Stomach smooth muscle (tissue), 2 donors: ENCODE measurements around the gene HNRNPCL2.
"Not testable (repeated sequence)": the region's sequence is repeated elsewhere in the genome, so short reads cannot be mapped to it uniquely, and the experiment has no call there.

Experiments used
- H3K27ac ChIP-seq: one replicate; pipeline ENCODE4 v1.7.0; 2013; ENCODE audit warnings: mild to moderate bottlenecking, low read length, inconsistent platforms
- H3K27me3 ChIP-seq, 2 donors: one replicate each; pipeline ENCODE4 v1.7.0; 2013; ENCODE audit warnings: low read length in 2 of 2; ENCODE audit not compliant: insufficient read depth in 2 of 2, control insufficient read depth in 1 of 2
- H3K36me3 ChIP-seq, 2 donors: one replicate each; pipeline ENCODE4 v1.7.0; 2013; ENCODE audit warnings: low read length in 2 of 2; ENCODE audit not compliant: control insufficient read depth in 2 of 2, insufficient read depth in 2 of 2
- H3K4me1 ChIP-seq: one replicate; pipeline ENCODE4 v1.7.0; 2013; ENCODE audit warnings: low read length; ENCODE audit not compliant: control insufficient read depth, insufficient read depth
- H3K4me3 ChIP-seq, 2 donors: one replicate each; pipeline ENCODE4 v1.7.0; 2013; ENCODE audit warnings: low read length in 2 of 2
- H3K9ac ChIP-seq, 2 donors: one replicate each; pipeline ENCODE4 v1.7.0; 2013; ENCODE audit warnings: low read length in 2 of 2, mild to moderate bottlenecking in 1 of 2
- H3K9me3 ChIP-seq, 2 donors: one replicate each; pipeline ENCODE4 v1.7.0; 2013; ENCODE audit warnings: low read length in 2 of 2; ENCODE audit not compliant: control insufficient read depth in 2 of 2
- donor health status: healthy.
- donor health status: Pancreatic carcinoma.

Gene HNRNPCL2

GRCh38 chr1:13116754-13117153 is at the start of gene HNRNPCL2:
Gene HNRNPCL2 (minus strand): TSS chr1:13116854. CDS start chr1:13116400, 454 bp downstream.
- not testable (repeated sequence) for H3K27ac ChIP-seq, H3K9me3 ChIP-seq, H3K4me3 ChIP-seq, H3K4me1 ChIP-seq, H3K36me3 ChIP-seq, H3K9ac ChIP-seq, H3K27me3 ChIP-seq

- H3K9me3 ChIP-seq, H3K9ac ChIP-seq, H3K4me3 ChIP-seq, H3K27me3 ChIP-seq, H3K36me3 ChIP-seq, H3K27ac ChIP-seq, H3K4me1 ChIP-seq: not testable (repeated sequence)
Measured at GRCh38 chr1:13165531-13165930, 48.9 kb upstream of the HNRNPCL2 start, which contains the start of gene HNRNPCL4. Gene HNRNPCL4 (minus strand): TSS chr1:13165631. CDS start chr1:13165467, 164 bp downstream.

GRCh38 chr1:13155909-13156308 is 39.3 kb upstream of the HNRNPCL2 start, which contains the start of gene PRAMEF26:
Gene PRAMEF26 (minus strand): TSS chr1:13156009. CDS start chr1:13153095, 2,914 bp downstream.
- not testable (repeated sequence) for H3K9me3 ChIP-seq, H3K4me3 ChIP-seq, H3K27me3 ChIP-seq, H3K9ac ChIP-seq, H3K36me3 ChIP-seq, H3K27ac ChIP-seq, H3K4me1 ChIP-seq

- not testable (repeated sequence) for H3K4me1 ChIP-seq, H3K27ac ChIP-seq, H3K9ac ChIP-seq, H3K36me3 ChIP-seq, H3K9me3 ChIP-seq, H3K4me3 ChIP-seq, H3K27me3 ChIP-seq
Measured at GRCh38 chr1:13070474-13070873, 46.2 kb downstream of the HNRNPCL2 start, which contains the start of gene PRAMEF25. Gene PRAMEF25 (plus strand): TSS chr1:13070774. CDS start chr1:13073694, 2,920 bp downstream.
